Measurements from ENCODE around the gene AVPI1. TPM values are rescaled to one million over a fixed set of nuclear protein-coding genes. Genes with fewer than 3 reads are reported as not detected.

The AVPI1 gene
- total RNA-seq, 1 donor from 2014 or later, result 7.9 TPM

- Mint-ChIP-seq H3K36me3 (no peaks in the 10 kb centered on the region), H3K9me3 (no peaks in the 10 kb centered on the region), H3K4me3 (no peak overlapping the region), H3K4me1 (no peaks in the 10 kb centered on the region), H3K27me3 (ENCODE audit: low read depth) (peaks cover 11% of the 10 kb centered on the region), H3K27ac (no peak overlapping the region)
- DNase-seq (ENCODE audit: low spot score in 2 of 2, unreplicated experiment in 2 of 2), result peak in 1 of 2 experiments; percentile 74
- TF ChIP-seq, protein P1, sequence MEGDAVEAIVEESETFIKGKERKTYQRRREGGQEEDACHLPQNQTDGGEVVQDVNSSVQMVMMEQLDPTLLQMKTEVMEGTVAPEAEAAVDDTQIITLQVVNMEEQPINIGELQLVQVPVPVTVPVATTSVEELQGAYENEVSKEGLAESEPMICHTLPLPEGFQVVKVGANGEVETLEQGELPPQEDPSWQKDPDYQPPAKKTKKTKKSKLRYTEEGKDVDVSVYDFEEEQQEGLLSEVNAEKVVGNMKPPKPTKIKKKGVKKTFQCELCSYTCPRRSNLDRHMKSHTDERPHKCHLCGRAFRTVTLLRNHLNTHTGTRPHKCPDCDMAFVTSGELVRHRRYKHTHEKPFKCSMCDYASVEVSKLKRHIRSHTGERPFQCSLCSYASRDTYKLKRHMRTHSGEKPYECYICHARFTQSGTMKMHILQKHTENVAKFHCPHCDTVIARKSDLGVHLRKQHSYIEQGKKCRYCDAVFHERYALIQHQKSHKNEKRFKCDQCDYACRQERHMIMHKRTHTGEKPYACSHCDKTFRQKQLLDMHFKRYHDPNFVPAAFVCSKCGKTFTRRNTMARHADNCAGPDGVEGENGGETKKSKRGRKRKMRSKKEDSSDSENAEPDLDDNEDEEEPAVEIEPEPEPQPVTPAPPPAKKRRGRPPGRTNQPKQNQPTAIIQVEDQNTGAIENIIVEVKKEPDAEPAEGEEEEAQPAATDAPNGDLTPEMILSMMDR (IDR thresholded peaks at IDR 0.05; ENCODE audit: unreplicated experiment), result peak; percentile 61
Measured at GRCh38 chr10:97731346-97732051, 44.5 kb upstream of the AVPI1 start.

DNA sequence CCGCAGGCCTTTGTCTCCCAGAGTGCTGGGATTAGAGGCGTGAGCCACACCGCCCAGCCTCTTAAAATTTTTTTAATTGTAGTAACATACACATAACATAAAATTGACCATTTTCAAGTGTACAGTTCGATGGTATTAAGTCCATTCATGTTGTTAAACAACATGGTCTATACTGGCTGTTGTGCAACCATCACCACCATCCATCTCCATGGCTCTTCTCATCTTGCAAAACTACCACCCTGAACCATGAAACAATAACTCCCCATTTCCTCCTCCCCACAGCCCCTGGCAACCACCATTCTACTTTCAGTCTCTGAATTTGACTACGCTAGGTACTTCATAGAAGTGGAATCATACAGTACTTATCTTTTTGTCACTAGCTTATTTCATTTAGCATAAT, 42.0 kb upstream of the AVPI1 start:
- Mint-ChIP-seq H3K4me3 (no peak overlapping the region), H3K9me3 (no peaks in the 10 kb centered on the region), H3K27ac (no peak overlapping the region), H3K4me1 (no peaks in the 10 kb centered on the region), H3K27me3 (ENCODE audit: low read depth) (peaks cover 1% of the 10 kb centered on the region), H3K36me3 (no peaks in the 10 kb centered on the region)
- TF ChIP-seq, protein P1 (IDR thresholded peaks at IDR 0.05; ENCODE audit: unreplicated experiment), result no peak
- no peak for DNase-seq (ENCODE audit: low spot score in 2 of 2, unreplicated experiment in 2 of 2)

- Mint-ChIP-seq H3K27me3 (ENCODE audit: low read depth) (no peaks in the 10 kb centered on the region), H3K9me3 (no peaks in the 10 kb centered on the region), H3K4me1 (no peaks in the 10 kb centered on the region), H3K27ac (no peak overlapping the region), H3K36me3 (peaks cover 6% of the 10 kb centered on the region), H3K4me3 (peak overlapping the region; percentile 30)
- TF ChIP-seq, protein P1 (IDR thresholded peaks at IDR 0.05; ENCODE audit: unreplicated experiment), result no peak
- no peak for DNase-seq (ENCODE audit: low spot score in 2 of 2, unreplicated experiment in 2 of 2)
Measured at GRCh38 chr10:97726636-97727178, 39.7 kb upstream of the AVPI1 start.

GRCh38 chr10:97724341-97724941, 37.4 kb upstream of the AVPI1 start:
- Mint-ChIP-seq H3K36me3 (peaks cover 10% of the 10 kb centered on the region), H3K4me1 (peaks cover 4% of the 10 kb centered on the region), H3K4me3 (no peak overlapping the region), H3K9me3 (no peaks in the 10 kb centered on the region), H3K27me3 (ENCODE audit: low read depth) (no peaks in the 10 kb centered on the region), H3K27ac (no peak overlapping the region)
- TF ChIP-seq, protein P1 (IDR thresholded peaks at IDR 0.05; ENCODE audit: unreplicated experiment), result no peak
- DNase-seq (ENCODE audit: low spot score in 2 of 2, unreplicated experiment in 2 of 2), result no peak

DNA sequence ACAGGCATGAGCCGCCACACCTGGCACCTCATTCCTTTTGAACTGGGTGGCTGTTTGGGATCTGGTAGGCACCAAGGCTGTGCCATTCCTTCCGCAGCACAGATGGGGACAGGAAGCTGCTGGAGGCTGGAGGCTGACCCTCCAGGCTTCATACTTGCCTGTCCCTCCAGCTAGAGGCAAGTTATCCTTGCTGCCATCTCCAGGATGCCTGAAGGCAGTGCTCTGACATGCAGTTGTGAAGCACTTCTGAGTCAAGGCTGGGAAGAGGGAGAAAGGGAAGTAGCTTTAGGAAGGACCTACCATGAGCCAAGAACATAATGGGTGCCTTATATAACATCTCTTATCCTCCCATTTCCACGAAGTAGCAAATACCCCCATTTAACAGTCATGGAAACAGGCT, 36.0 kb upstream of the AVPI1 start:
- no peak for DNase-seq (ENCODE audit: low spot score in 2 of 2, unreplicated experiment in 2 of 2)
- Mint-ChIP-seq H3K27ac (no peak overlapping the region), H3K4me1 (peaks cover 18% of the 10 kb centered on the region), H3K36me3 (peaks cover 12% of the 10 kb centered on the region), H3K27me3 (ENCODE audit: low read depth) (no peaks in the 10 kb centered on the region), H3K9me3 (no peaks in the 10 kb centered on the region), H3K4me3 (no peak overlapping the region)
- TF ChIP-seq, protein P1 (IDR thresholded peaks at IDR 0.05; ENCODE audit: unreplicated experiment), result no peak
